ENCODE results near the gene XRCC3.

DNA sequence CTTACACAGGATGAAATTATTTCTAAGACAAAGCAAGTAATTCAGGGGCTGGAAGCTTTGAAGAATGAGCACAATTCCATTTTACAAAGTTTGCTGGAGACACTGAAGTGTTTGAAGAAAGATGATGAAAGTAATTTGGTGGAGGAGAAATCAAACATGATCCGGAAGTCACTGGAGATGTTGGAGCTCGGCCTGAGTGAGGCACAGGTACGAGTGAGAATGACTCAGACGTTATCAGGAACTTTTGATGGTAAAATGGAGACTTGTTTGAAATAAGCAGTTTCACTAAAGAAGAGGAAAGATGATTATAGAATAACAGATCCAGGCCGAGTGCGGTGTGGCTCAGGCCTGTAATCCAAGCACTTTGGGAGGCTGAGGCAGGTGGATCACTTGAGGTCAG, 60.6 kb downstream of the XRCC3 start:
- TF ChIP-seq, protein P1, sequence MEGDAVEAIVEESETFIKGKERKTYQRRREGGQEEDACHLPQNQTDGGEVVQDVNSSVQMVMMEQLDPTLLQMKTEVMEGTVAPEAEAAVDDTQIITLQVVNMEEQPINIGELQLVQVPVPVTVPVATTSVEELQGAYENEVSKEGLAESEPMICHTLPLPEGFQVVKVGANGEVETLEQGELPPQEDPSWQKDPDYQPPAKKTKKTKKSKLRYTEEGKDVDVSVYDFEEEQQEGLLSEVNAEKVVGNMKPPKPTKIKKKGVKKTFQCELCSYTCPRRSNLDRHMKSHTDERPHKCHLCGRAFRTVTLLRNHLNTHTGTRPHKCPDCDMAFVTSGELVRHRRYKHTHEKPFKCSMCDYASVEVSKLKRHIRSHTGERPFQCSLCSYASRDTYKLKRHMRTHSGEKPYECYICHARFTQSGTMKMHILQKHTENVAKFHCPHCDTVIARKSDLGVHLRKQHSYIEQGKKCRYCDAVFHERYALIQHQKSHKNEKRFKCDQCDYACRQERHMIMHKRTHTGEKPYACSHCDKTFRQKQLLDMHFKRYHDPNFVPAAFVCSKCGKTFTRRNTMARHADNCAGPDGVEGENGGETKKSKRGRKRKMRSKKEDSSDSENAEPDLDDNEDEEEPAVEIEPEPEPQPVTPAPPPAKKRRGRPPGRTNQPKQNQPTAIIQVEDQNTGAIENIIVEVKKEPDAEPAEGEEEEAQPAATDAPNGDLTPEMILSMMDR (IDR thresholded peaks at IDR 0.05; ENCODE audit: control extremely low read depth in 1 of 3, insufficient read depth in 1 of 3, low read depth in 1 of 3, low read length in 3 of 3) = no peak
- no peak for TF ChIP-seq SIX5 (IDR thresholded peaks at IDR 0.05; ENCODE audit: low read depth, low read length)
- TF ChIP-seq ASH2L (IDR thresholded peaks at IDR 0.05; ENCODE audit: low read length) = no peak
- TF ChIP-seq, protein P2, sequence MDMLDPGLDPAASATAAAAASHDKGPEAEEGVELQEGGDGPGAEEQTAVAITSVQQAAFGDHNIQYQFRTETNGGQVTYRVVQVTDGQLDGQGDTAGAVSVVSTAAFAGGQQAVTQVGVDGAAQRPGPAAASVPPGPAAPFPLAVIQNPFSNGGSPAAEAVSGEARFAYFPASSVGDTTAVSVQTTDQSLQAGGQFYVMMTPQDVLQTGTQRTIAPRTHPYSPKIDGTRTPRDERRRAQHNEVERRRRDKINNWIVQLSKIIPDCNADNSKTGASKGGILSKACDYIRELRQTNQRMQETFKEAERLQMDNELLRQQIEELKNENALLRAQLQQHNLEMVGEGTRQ (IDR thresholded peaks at IDR 0.05; ENCODE audit: low read length) = no peak
- TF ChIP-seq CEBPB (IDR thresholded peaks at IDR 0.05; ENCODE audit: low read depth, low read length) = no peak
- TF ChIP-seq RXRA (IDR thresholded peaks at IDR 0.05; ENCODE audit: insufficient read depth, low read depth, low read length) = no peak
- TF ChIP-seq TCF12 (IDR thresholded peaks at IDR 0.05; ENCODE audit: low read depth, low read length) = no peak
- no peak for TF ChIP-seq EZH2 (IDR thresholded peaks at IDR 0.05; ENCODE audit: low read depth, low read length, severe bottlenecking)
- TF ChIP-seq JUND (IDR thresholded peaks at IDR 0.05; ENCODE audit: low read length) = no peak

Data from H1 (cell line).